ENCODE measurements around the gene PTPRF.

GRCh38 chr1:43655953-43656352 lies 125.3 kb downstream of the PTPRF start:
- TF ChIP-seq GATA2 (IDR thresholded peaks at IDR 0.05; ENCODE audit: low read depth, low read length) (no peak), GATA3 (IDR thresholded peaks at IDR 0.05; ENCODE audit: low read depth, low read length) (no peak)

Measured in SH-SY5Y (cell line).